Hepatocyte (in vitro differentiated cells): Measurements from ENCODE around the gene PLA2G3. TPM values are rescaled to one million over a fixed set of nuclear protein-coding genes. Genes with fewer than 3 reads are reported as not detected.
A peak's percentile ranks its signal among the peaks of the same experiment; 100 is the strongest.

Source experiments
- DNase-seq: peaks from one replicate; pipeline ENCODE4 v3.0.0-alpha.2; 2016; ENCODE audit warnings: low spot score
- H2AFZ ChIP-seq: fragments of 200-600 bp; sonication (generic); 2 replicates; pipeline ENCODE4 v1.6.0; 2016; ENCODE audit warnings: antibody characterized with exemption, mild to moderate bottlenecking
- H3K27ac ChIP-seq: fragments of 200-600 bp; sonication (generic); 2 replicates; pipeline ENCODE4 v1.5.1; 2016; ENCODE audit warnings: mild to moderate bottlenecking
- H3K27me3 ChIP-seq: fragments of 200-600 bp; sonication (generic); 2 replicates; pipeline ENCODE4 v1.6.1; 2016
- H3K36me3 ChIP-seq: fragments of 200-600 bp; sonication (generic); replicated peaks from 2 replicates; pipeline ENCODE4 v1.5.1; 2016; ENCODE audit warnings: low read depth; ENCODE audit not compliant: insufficient read depth
- H3K4me1 ChIP-seq: fragments of 200-600 bp; sonication (generic); 2 replicates; pipeline ENCODE4 v1.5.1; 2016; ENCODE audit warnings: mild to moderate bottlenecking, moderate library complexity; ENCODE audit not compliant: insufficient read depth
- H3K4me2 ChIP-seq: fragments of 200-600 bp; sonication (generic); 2 replicates; pipeline ENCODE4 v1.6.0; 2016
- H3K4me3 ChIP-seq: fragments of 200-600 bp; sonication (generic); 2 replicates; pipeline ENCODE4 v1.5.1; 2016; ENCODE audit warnings: mild to moderate bottlenecking
- H3K79me2 ChIP-seq: fragments of 200-600 bp; sonication (generic); 2 replicates; pipeline ENCODE4 v1.6.0; 2017; ENCODE audit warnings: mild to moderate bottlenecking
- H3K9me2 ChIP-seq: fragments of 200-600 bp; sonication (generic); replicated peaks from 2 replicates; pipeline ENCODE4 v1.6.0; 2017; ENCODE audit warnings: mild to moderate bottlenecking; ENCODE audit not compliant: insufficient read depth
- H3K9me3 ChIP-seq: fragments of 200-600 bp; sonication (generic); 2 replicates; pipeline ENCODE4 v1.5.1; 2016; ENCODE audit warnings: low read depth, mild to moderate bottlenecking
- H4K20me1 ChIP-seq: fragments of 200-600 bp; sonication (generic); 2 replicates; pipeline ENCODE4 v1.6.0; 2016; ENCODE audit warnings: mild to moderate bottlenecking; ENCODE audit not compliant: insufficient read depth, poor library complexity, severe bottlenecking
- EZH2 ChIP-seq: fragments of 200-600 bp; sonication (generic); IDR thresholded peaks from 2 replicates; pipeline ENCODE4 v1.6.1; 2016; ENCODE audit warnings: antibody characterized with exemption, mild to moderate bottlenecking, borderline replicate concordance
- EZH2phosphoT487 ChIP-seq: fragments of 200-600 bp; sonication (generic); IDR thresholded peaks from one replicate; pipeline ENCODE4 v1.6.1; 2018; ENCODE audit warnings: antibody characterized with exemption, mild to moderate bottlenecking, low read depth, moderate library complexity; ENCODE audit not compliant: unreplicated experiment, severe bottlenecking
- WGBS: methylation state at CpG from one replicate; pipeline ENCODE4 v1.1.6; 2016; ENCODE audit warnings: low lambda C conversion rate; ENCODE audit errors: missing lambda C conversion rate; 5-methylcytosine and 5-hydroxymethylcytosine counted together
- polyA plus RNA-seq: library from polyadenylated mRNA; unstranded; fragments of >200 nt; fragmentation: Nextera tagmentation; extraction: Ambion mirVana; gene quantifications from 2 replicates; pipeline ENCODE4 v1.2.1, GENCODE V29; 2016
- total RNA-seq: library from RNA; depleted of rRNA; stranded (reverse); fragments of >200 nt; gene quantifications from 2 replicates; pipeline ENCODE4 v1.2.3, GENCODE V29; 2014
- TF ChIP-seq, protein P1 (sequence below): fragments of 200-600 bp; sonication (generic); IDR thresholded peaks from 2 replicates; pipeline ENCODE4 v1.5.1; 2016; ENCODE audit warnings: antibody characterized with exemption, mild to moderate bottlenecking; ENCODE audit not compliant: poor library complexity

PLA2G3 gene
- total and polyA plus RNA-seq, 2 experiments from 2014 or later: 0.10 to 0.52 TPM

DNA sequence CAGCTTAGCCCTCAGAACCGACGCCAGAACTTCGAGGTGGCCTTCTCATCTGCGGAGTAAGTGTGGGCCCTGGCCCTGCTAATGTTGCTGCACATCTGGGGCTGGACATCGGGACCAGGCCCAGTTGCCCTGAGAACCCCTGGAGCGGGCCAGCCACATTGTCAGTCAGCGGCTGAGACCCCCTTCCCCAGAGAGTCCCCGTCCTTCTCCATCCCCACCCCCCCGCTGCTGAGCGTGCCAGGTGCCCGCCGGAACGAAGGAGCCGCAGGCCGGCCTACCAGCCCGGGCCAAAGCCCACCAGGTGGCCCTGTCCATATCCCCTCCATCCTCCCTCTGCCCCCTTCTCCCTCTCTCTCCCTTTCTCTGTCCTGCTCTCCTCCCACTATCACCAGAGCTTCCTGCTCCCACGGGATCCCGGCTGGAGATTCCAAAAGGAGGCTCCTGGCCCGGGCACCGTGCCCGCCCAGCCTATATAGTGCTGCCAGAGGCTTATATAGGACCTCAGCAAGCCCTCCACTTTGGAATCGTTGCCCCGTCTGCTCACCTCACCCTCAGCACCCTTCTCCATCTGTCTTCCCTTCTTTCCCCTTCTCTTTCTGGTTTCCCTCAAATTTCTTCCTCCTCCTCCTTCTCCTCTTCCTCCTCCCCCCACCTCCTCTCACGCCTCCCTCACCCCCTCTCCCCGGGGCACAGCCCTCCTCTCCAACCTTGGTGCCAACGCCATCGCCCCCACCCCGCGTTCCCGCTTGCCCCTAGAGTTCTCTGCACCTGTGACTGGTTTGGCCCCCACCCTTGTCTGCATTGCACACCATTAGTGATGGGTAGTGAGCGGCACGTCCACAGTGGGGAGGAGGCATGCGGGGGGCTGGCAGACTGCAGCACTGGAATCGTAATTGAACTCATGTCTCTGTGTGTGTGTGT lies 40.2 kb downstream of the PLA2G3 start:
- Histone ChIP-seq H2AFZ (no peak overlapping the region), H4K20me1 (no peaks in the 10 kb centered on the region), H3K27me3 (no peaks in the 10 kb centered on the region), H3K36me3 (no peaks in the 10 kb centered on the region), H3K27ac (peak overlapping the region; percentile 66), H3K9me3 (no peaks in the 10 kb centered on the region), H3K4me1 (peaks cover 13% of the 10 kb centered on the region), H3K9me2 (no peaks in the 10 kb centered on the region), H3K79me2 (no peaks in the 10 kb centered on the region), H3K4me3 (no peak overlapping the region), H3K4me2 (no peak overlapping the region)
- TF ChIP-seq EZH2: no peak
- TF ChIP-seq, protein P1, sequence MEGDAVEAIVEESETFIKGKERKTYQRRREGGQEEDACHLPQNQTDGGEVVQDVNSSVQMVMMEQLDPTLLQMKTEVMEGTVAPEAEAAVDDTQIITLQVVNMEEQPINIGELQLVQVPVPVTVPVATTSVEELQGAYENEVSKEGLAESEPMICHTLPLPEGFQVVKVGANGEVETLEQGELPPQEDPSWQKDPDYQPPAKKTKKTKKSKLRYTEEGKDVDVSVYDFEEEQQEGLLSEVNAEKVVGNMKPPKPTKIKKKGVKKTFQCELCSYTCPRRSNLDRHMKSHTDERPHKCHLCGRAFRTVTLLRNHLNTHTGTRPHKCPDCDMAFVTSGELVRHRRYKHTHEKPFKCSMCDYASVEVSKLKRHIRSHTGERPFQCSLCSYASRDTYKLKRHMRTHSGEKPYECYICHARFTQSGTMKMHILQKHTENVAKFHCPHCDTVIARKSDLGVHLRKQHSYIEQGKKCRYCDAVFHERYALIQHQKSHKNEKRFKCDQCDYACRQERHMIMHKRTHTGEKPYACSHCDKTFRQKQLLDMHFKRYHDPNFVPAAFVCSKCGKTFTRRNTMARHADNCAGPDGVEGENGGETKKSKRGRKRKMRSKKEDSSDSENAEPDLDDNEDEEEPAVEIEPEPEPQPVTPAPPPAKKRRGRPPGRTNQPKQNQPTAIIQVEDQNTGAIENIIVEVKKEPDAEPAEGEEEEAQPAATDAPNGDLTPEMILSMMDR: no peak
- TF ChIP-seq EZH2phosphoT487: no peak
- no peak for DNase-seq
- WGBS: 97% methylated on average over 29 of the region's 34 CpGs

DNA sequence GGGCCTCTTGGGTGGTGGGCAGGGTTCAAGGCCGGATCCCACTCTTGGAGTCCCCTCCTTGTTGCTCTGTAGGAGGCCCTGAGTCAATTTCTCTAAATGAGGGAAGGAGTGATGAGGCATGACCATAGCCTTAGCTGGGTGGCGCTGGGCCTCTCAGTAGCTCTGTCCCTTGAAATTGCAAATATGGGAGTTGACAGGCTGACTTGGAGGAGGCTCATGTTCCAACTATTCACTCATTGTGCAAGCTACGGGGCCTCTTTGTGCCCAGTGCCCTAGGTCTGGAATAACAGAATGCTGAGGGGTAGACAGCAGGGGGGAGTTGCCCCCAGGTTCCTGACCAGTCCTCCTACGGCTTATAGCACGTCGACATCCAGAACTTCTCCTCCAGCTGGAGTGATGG lies 40.9 kb downstream of the PLA2G3 start:
- Histone ChIP-seq H3K4me1 (peaks cover 13% of the 10 kb centered on the region), H4K20me1 (no peaks in the 10 kb centered on the region), H2AFZ (no peak overlapping the region), H3K27me3 (no peaks in the 10 kb centered on the region), H3K9me3 (no peaks in the 10 kb centered on the region), H3K9me2 (no peaks in the 10 kb centered on the region), H3K79me2 (no peaks in the 10 kb centered on the region), H3K4me2 (no peak overlapping the region), H3K36me3 (no peaks in the 10 kb centered on the region), H3K4me3 (no peak overlapping the region), H3K27ac (peak overlapping the region; percentile 66)
- no peak for TF ChIP-seq EZH2
- TF ChIP-seq EZH2phosphoT487: no peak
- TF ChIP-seq, protein P1: no peak
- 90% methylated on average over 6 of the region's 6 CpGs for WGBS
- peak; percentile 13 for DNase-seq

DNA sequence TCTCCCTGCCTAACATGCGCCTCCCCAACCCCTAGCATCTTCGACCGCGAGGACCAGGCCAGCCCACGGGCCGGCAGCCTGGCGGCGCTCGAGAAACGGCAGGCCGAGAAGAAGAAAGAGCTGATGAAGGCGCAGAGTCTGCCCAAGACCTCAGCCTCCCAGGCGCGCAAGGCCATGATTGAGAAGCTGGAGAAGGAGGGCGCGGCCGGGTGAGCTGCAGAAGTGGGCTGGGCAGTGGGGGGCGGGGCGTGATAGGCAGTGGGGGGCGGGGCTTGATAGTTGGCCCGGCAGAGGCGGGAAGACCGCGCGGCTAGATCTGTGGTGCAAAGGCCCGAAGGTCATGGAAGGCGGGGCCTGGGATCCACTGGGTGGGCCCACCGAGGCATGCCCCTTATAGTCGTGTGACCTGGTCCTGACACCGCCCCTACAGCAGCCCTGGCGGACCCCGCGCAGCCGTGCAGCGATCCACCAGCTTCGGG lies 41.6 kb downstream of the PLA2G3 start:
- peak; percentile 36 for DNase-seq
- Histone ChIP-seq H3K4me3 (no peak overlapping the region), H3K27me3 (no peaks in the 10 kb centered on the region), H3K79me2 (no peaks in the 10 kb centered on the region), H3K36me3 (no peaks in the 10 kb centered on the region), H3K27ac (peak overlapping the region; percentile 66), H4K20me1 (no peaks in the 10 kb centered on the region), H2AFZ (no peak overlapping the region), H3K9me2 (no peaks in the 10 kb centered on the region), H3K4me2 (no peak overlapping the region), H3K9me3 (no peaks in the 10 kb centered on the region), H3K4me1 (peaks cover 13% of the 10 kb centered on the region)
- WGBS: 90% methylated on average over 23 of the region's 36 CpGs
- no peak for TF ChIP-seq EZH2phosphoT487
- TF ChIP-seq EZH2: no peak
- TF ChIP-seq, protein P1: no peak
